Prostate gland (tissue), 2 donors: ENCODE results near the gene BZW2.

Experiments used
- CTCF ChIP-seq, 4 experiments: fragments of 200-600 bp in 2 of 4; fragments of 450-650 bp in 2 of 4; sonication (generic) in 2 of 4; IDR thresholded peaks; 1 replicate in 3 of 4; 2 replicates in 1 of 4; pipeline ENCODE4 v1.5.1; 2016 to 2019; ENCODE audit warnings: antibody characterized with exemption in 4 of 4, mild to moderate bottlenecking in 2 of 4, moderate library complexity in 2 of 4
- POLR2A ChIP-seq: fragments of 450-650 bp; IDR thresholded peaks from one replicate; pipeline ENCODE4 v1.6.1; 2016; ENCODE audit warnings: antibody characterized with exemption, mild to moderate bottlenecking
- POLR2AphosphoS5 ChIP-seq: sonication (generic); formaldehyde crosslinking; IDR thresholded peaks from one replicate; pipeline ENCODE4 v1.6.1; 2017; ENCODE audit warnings: antibody characterized with exemption

- no peak for TF ChIP-seq CTCF (IDR thresholded peaks at IDR 0.05)
- TF ChIP-seq POLR2A = no peak
- peak; percentile 30 for TF ChIP-seq POLR2AphosphoS5
Observed at GRCh38 chr7:16599860-16600259, 46.1 kb upstream of the BZW2 start.
